Chondrocyte (in vitro differentiated cells): ENCODE results near the gene MKLN1. TPM values are rescaled to one million over a fixed set of nuclear protein-coding genes. Genes with fewer than 3 reads are reported as not detected.

ENCODE experiments used
- DNase-seq: peaks from one replicate; pipeline ENCODE4 v3.0.0; 2021; ENCODE audit warnings: mixed read lengths, low spot score
- H3K27ac Mint-ChIP-seq: one replicate; pipeline ENCODE4 v1.8.0; 2021; ENCODE audit warnings: mild to moderate bottlenecking, moderate library complexity, mixed read lengths; ENCODE audit not compliant: unreplicated experiment
- H3K27me3 Mint-ChIP-seq: 2 replicates; pipeline ENCODE4 v1.8.0; 2021; ENCODE audit warnings: low read depth, mixed read lengths
- H3K36me3 Mint-ChIP-seq: 2 replicates; pipeline ENCODE4 v1.8.0; 2021; ENCODE audit warnings: low read depth, mixed read lengths
- H3K4me1 Mint-ChIP-seq: 2 replicates; pipeline ENCODE4 v1.8.0; 2021; ENCODE audit warnings: low read depth, mild to moderate bottlenecking, mixed read lengths
- H3K4me3 Mint-ChIP-seq: one replicate; pipeline ENCODE4 v1.8.0; 2021; ENCODE audit warnings: mild to moderate bottlenecking, moderate library complexity, mixed read lengths; ENCODE audit not compliant: unreplicated experiment
- H3K9me3 Mint-ChIP-seq: 2 replicates; pipeline ENCODE4 v1.8.0; 2021; ENCODE audit warnings: low read depth, mixed read lengths
- CTCF ChIP-seq: fragments of 200-600 bp; sonication (generic); IDR thresholded peaks from 2 replicates; pipeline ENCODE4 v1.5.0; 2021; ENCODE audit warnings: antibody characterized with exemption, mild to moderate bottlenecking, moderate library complexity
- total RNA-seq: library from RNA; stranded (reverse); gene quantifications from 3 replicates; pipeline ENCODE4 v1.2.1, GENCODE V29; 2021

Gene MKLN1
- total RNA-seq, 1 donor from 2014 or later: 33.4 TPM

GRCh38 chr7:131298608-131298992 is 29.1 kb upstream of the MKLN1 start:
- Mint-ChIP-seq H3K27ac (no peak overlapping the region), H3K4me3 (no peak overlapping the region), H3K4me1 (peaks cover 17% of the 10 kb centered on the region), H3K27me3 (no peaks in the 10 kb centered on the region), H3K9me3 (no peaks in the 10 kb centered on the region), H3K36me3 (no peaks in the 10 kb centered on the region)
- no peak for DNase-seq
- no peak for TF ChIP-seq CTCF

DNA sequence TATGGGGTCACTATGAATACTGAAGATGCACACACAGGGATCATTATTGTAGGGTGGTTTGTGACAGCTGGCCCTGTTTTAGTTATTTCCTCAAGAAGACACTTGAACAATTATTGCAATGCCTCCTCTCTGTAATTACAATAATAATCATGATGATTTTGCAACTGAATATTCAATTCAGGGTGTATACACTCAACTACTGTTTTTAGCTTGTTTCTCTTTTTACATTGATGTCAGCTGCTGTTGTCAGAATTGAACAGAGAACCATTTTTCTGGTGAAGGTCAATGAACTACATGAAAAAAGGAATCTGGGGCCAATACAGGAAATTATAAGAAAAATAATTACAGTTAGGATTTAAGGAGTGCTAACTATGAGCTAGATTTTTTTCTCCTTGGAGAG is 28.6 kb upstream of the MKLN1 start:
- Mint-ChIP-seq H3K9me3 (no peaks in the 10 kb centered on the region), H3K4me1 (peaks cover 17% of the 10 kb centered on the region), H3K27ac (no peak overlapping the region), H3K36me3 (no peaks in the 10 kb centered on the region), H3K4me3 (no peak overlapping the region), H3K27me3 (no peaks in the 10 kb centered on the region)
- no peak for TF ChIP-seq CTCF
- DNase-seq: no peak

DNA sequence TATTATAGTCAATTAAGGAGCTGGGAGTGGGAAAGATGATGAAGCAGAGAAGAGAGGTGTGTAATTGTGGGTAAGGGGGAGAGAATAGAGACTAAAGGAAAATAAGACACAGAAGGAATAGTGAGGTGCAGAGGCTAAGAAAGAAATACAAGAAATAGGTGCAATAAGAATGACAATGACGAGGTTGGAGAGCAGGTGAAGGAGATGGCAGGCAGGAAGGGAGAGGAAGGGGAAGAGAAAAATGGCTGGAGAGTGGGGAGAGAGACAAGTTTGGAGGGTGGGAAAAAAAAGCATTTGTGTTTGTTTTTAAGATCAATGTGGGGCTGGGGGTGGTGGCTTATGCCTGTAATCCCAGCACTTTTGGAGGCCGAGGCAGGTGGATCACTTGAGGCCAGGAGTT is 27.6 kb upstream of the MKLN1 start:
- Mint-ChIP-seq H3K4me1 (peaks cover 17% of the 10 kb centered on the region), H3K9me3 (no peaks in the 10 kb centered on the region), H3K36me3 (no peaks in the 10 kb centered on the region), H3K27ac (no peak overlapping the region), H3K4me3 (no peak overlapping the region), H3K27me3 (no peaks in the 10 kb centered on the region)
- no peak for TF ChIP-seq CTCF
- no peak for DNase-seq

GRCh38 chr7:131300572-131301466 is 26.9 kb upstream of the MKLN1 start:
- no peaks in the 10 kb centered on the region for H3K36me3 Mint-ChIP-seq
- H3K4me3 Mint-ChIP-seq: no peak overlapping the region
- no peaks in the 10 kb centered on the region for H3K9me3 Mint-ChIP-seq
- H3K4me1 Mint-ChIP-seq: peaks cover 17% of the 10 kb centered on the region
- no peaks in the 10 kb centered on the region for H3K27me3 Mint-ChIP-seq
- TF ChIP-seq CTCF: no peak
- no peak for DNase-seq
- no peak overlapping the region for H3K27ac Mint-ChIP-seq

- Mint-ChIP-seq H3K27me3 (no peaks in the 10 kb centered on the region), H3K36me3 (peaks cover 5% of the 10 kb centered on the region), H3K27ac (no peak overlapping the region), H3K9me3 (peaks cover 8% of the 10 kb centered on the region), H3K4me3 (no peak overlapping the region), H3K4me1 (peaks cover 17% of the 10 kb centered on the region)
- no peak for DNase-seq
- TF ChIP-seq CTCF: no peak
Observed at GRCh38 chr7:131302446-131302845, 25.2 kb upstream of the MKLN1 start.
